Measurements from ENCODE around the gene SPATA31D4.

SPATA31D4 gene

GRCh38 chr9:81964218-81965171 is 36.3 kb downstream of the SPATA31D4 start:
- H3K4me2 ChIP-seq (ENCODE audit: low read depth, low read length, poor library complexity, severe bottlenecking): no peak overlapping the region

GRCh38 chr9:81968026-81968425 is 39.8 kb downstream of the SPATA31D4 start:
- no peaks in the 10 kb centered on the region for H3K9me3 ChIP-seq (ENCODE audit: insufficient read depth, low read depth, low read length)
- H3K4me3 ChIP-seq (ENCODE audit: low read length, poor library complexity, severe bottlenecking): no peak overlapping the region
- no peaks in the 10 kb centered on the region for H4K20me1 ChIP-seq (ENCODE audit: insufficient read depth, low read length, poor library complexity, severe bottlenecking)
- H3K9ac ChIP-seq (ENCODE audit: low read depth, low read length, poor library complexity, severe bottlenecking): no peak overlapping the region
- H3K4me2 ChIP-seq (ENCODE audit: low read depth, low read length, poor library complexity, severe bottlenecking): no peak overlapping the region
- no peaks in the 10 kb centered on the region for H3K27me3 ChIP-seq (ENCODE audit: insufficient read depth, low read length, poor library complexity, severe bottlenecking)
- no peaks in the 10 kb centered on the region for H3K79me2 ChIP-seq (ENCODE audit: insufficient read depth, low read length)
- no peaks in the 10 kb centered on the region for H3K9me2 ChIP-seq (replicated peaks; ENCODE audit: low read depth, low read length)
- no peaks in the 10 kb centered on the region for H3K4me1 ChIP-seq (ENCODE audit: insufficient read depth, low read length, poor library complexity, severe bottlenecking)
- no peak overlapping the region for H2AFZ ChIP-seq (ENCODE audit: low read length)
- H3F3A ChIP-seq (ENCODE audit: low read depth): no peaks in the 10 kb centered on the region
- no peaks in the 10 kb centered on the region for H3K36me3 ChIP-seq (ENCODE audit: insufficient read depth, low read length)
- TF ChIP-seq EZH2phosphoT487 (IDR thresholded peaks at IDR 0.05; ENCODE audit: borderline replicate concordance) (no peak), CTCF (conservative IDR thresholded peaks at IDR 0.05; ENCODE audit: low read length) (no peak)

More at GRCh38 chr9:81964218-81965171, 36.3 kb downstream of the SPATA31D4 start:
- Histone ChIP-seq H3K4me1 (ENCODE audit: insufficient read depth, low read length, poor library complexity, severe bottlenecking) (no peaks in the 10 kb centered on the region), H3K36me3 (ENCODE audit: insufficient read depth, low read length) (no peaks in the 10 kb centered on the region), H3K79me2 (ENCODE audit: insufficient read depth, low read length) (no peaks in the 10 kb centered on the region), H3K27me3 (ENCODE audit: insufficient read depth, low read length, poor library complexity, severe bottlenecking) (no peaks in the 10 kb centered on the region), H3K9ac (ENCODE audit: low read depth, low read length, poor library complexity, severe bottlenecking) (no peak overlapping the region), H2AFZ (ENCODE audit: low read length) (no peak overlapping the region), H3K4me3 (ENCODE audit: low read length, poor library complexity, severe bottlenecking) (no peak overlapping the region), H3K9me3 (ENCODE audit: insufficient read depth, low read depth, low read length) (no peaks in the 10 kb centered on the region), H4K20me1 (ENCODE audit: insufficient read depth, low read length, poor library complexity, severe bottlenecking) (no peaks in the 10 kb centered on the region), H3K9me2 (replicated peaks; ENCODE audit: low read depth, low read length) (no peaks in the 10 kb centered on the region), H3F3A (ENCODE audit: low read depth) (no peaks in the 10 kb centered on the region)
- TF ChIP-seq CTCF (conservative IDR thresholded peaks at IDR 0.05; ENCODE audit: low read length) (no peak), EZH2phosphoT487 (IDR thresholded peaks at IDR 0.05; ENCODE audit: borderline replicate concordance) (no peak)

- H3K79me2 ChIP-seq (ENCODE audit: insufficient read depth, low read length): no peaks in the 10 kb centered on the region
- H4K20me1 ChIP-seq (ENCODE audit: insufficient read depth, low read length, poor library complexity, severe bottlenecking): no peaks in the 10 kb centered on the region
- no peaks in the 10 kb centered on the region for H3K36me3 ChIP-seq (ENCODE audit: insufficient read depth, low read length)
- H3K9me3 ChIP-seq (ENCODE audit: insufficient read depth, low read depth, low read length): no peaks in the 10 kb centered on the region; the same call in 1 of the 2 replicates
- no peaks in the 10 kb centered on the region for H3K9me2 ChIP-seq (replicated peaks; ENCODE audit: low read depth, low read length)
- no peak overlapping the region for H3K4me3 ChIP-seq (ENCODE audit: low read length, poor library complexity, severe bottlenecking)
- no peak for TF ChIP-seq EZH2phosphoT487 (IDR thresholded peaks at IDR 0.05; ENCODE audit: borderline replicate concordance)
- no peak overlapping the region for H2AFZ ChIP-seq (ENCODE audit: low read length)
- H3F3A ChIP-seq (ENCODE audit: low read depth): no peaks in the 10 kb centered on the region
- H3K4me1 ChIP-seq (ENCODE audit: insufficient read depth, low read length, poor library complexity, severe bottlenecking): no peaks in the 10 kb centered on the region
- no peak overlapping the region for H3K9ac ChIP-seq (ENCODE audit: low read depth, low read length, poor library complexity, severe bottlenecking)
- no peak overlapping the region for H3K4me2 ChIP-seq (ENCODE audit: low read depth, low read length, poor library complexity, severe bottlenecking)
- no peaks in the 10 kb centered on the region for H3K27me3 ChIP-seq (ENCODE audit: insufficient read depth, low read length, poor library complexity, severe bottlenecking)
These were observed 41.7 kb downstream of the SPATA31D4 start for GRCh38 chr9:81969971-81970370.

Measured in Loucy (cell line).